Inflammatory macrophage treated with lipopolysaccharide for 4 hours (primary cell): ENCODE results near the gene TNFRSF8.

Experiments used
- DNase-seq: peaks from one replicate; pipeline ENCODE4 v3.0.0-alpha.2; 2020

The TNFRSF8 gene

GRCh38 chr1:12123172-12123571, 60.1 kb downstream of the TNFRSF8 start:
- DNase-seq: no peak

- DNase-seq: peak; percentile 67
Measured at GRCh38 chr1:12124693-12125421, 61.8 kb downstream of the TNFRSF8 start.

- peak; percentile 52 for DNase-seq
Measured at GRCh38 chr1:12125422-12126355, 62.6 kb downstream of the TNFRSF8 start.

GRCh38 chr1:12126781-12127180, 63.7 kb downstream of the TNFRSF8 start:
- no peak for DNase-seq

- no peak for DNase-seq
Measured at GRCh38 chr1:12127206-12127810, 64.2 kb downstream of the TNFRSF8 start.

GRCh38 chr1:12128120-12128519, 65.0 kb downstream of the TNFRSF8 start:
- no peak for DNase-seq

GRCh38 chr1:12129624-12130023, 66.5 kb downstream of the TNFRSF8 start:
- DNase-seq: no peak

GRCh38 chr1:12130466-12131130, 67.5 kb downstream of the TNFRSF8 start:
- DNase-seq: no peak

- DNase-seq: peak; percentile 54
Measured at GRCh38 chr1:12132078-12132477, 69.0 kb downstream of the TNFRSF8 start.

- no peak for DNase-seq
Measured at GRCh38 chr1:12134716-12135115, 71.6 kb downstream of the TNFRSF8 start.

GRCh38 chr1:12135612-12136011, 72.5 kb downstream of the TNFRSF8 start:
- DNase-seq: no peak

GRCh38 chr1:12136916-12137610, 74.0 kb downstream of the TNFRSF8 start:
- peak; percentile 51 for DNase-seq

GRCh38 chr1:12138196-12139168, 75.4 kb downstream of the TNFRSF8 start:
- DNase-seq: no peak

GRCh38 chr1:12140016-12140415, 76.9 kb downstream of the TNFRSF8 start:
- DNase-seq: no peak

- no peak for DNase-seq
Measured at GRCh38 chr1:12140515-12141162, 77.5 kb downstream of the TNFRSF8 start.

GRCh38 chr1:12141163-12141850, 78.2 kb downstream of the TNFRSF8 start:
- DNase-seq: no peak

GRCh38 chr1:12142141-12142823, 79.2 kb downstream of the TNFRSF8 start:
- no peak for DNase-seq

GRCh38 chr1:12142891-12143630, 80.0 kb downstream of the TNFRSF8 start:
- DNase-seq: peak; percentile 90
